Posterior vena cava (tissue), 2 donors: ENCODE measurements around the gene RRAS2. TPM values are rescaled to one million over a fixed set of nuclear protein-coding genes. Genes with fewer than 3 reads are reported as not detected.
"Not testable (repeated sequence)": the region's sequence is repeated elsewhere in the genome, so short reads cannot be mapped to it uniquely, and the experiment has no call there.

Experiments
- DNase-seq: peaks from one replicate; pipeline ENCODE4 v3.0.0-alpha.2; 2020; ENCODE audit warnings: low spot score
- intact Hi-C, 2 donors: fragments of 100-400 bp; cut with DNase I; formaldehyde crosslinking; loops; one replicate each; pipeline versions ENCODE4 v1.14.1 to v1.14.2; 2022 to 2023
- total RNA-seq, 2 donors: library from RNA; stranded (reverse); fragmentation: NEBNext Ultra II Directional; extraction: Animal tissue kit (Norgen Biotek cat#: 25700); gene quantifications; one replicate each; pipeline ENCODE4 v1.2.1, GENCODE V29; 2021
- donor health status: DM: yes; HTN: yes; CAD: no.
- donor health status: DM: yes; HTN: yes; CAD: no.

Gene RRAS2
- total RNA-seq, 2 donors from 2014 or later = 15.8 to 31.3 TPM

DNA sequence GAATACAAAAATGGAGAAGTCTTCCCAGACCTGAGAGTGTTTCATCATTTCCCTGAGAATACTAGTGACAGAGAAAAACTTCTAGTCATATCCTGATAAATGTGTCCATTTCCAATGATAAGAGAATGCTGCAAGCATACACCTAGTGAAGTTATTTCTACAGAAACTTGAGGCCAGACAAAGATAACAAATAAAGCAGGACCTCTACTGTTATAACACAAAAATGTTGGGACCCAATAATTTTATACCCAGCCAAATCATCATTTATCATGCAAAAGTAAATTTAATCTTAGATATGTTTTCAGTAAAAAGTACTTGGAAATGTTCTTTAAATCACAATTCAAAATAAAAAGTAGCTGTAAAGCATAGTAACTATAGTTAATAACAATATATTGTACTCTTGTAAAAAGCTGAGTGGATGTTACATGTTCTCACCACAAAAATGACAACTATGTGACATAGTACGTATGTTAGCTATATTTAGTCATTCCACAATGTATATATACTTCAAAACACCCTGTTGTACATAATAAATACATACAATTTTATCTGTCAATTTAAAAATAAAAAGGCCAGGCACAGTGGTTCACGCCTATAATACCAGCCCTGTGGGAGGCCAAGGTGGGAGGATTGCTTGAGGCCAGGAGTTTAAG lies 12.6 kb downstream of the RRAS2 start:
- DNase-seq = no peak
- intact Hi-C loops = no loop called here

DNA sequence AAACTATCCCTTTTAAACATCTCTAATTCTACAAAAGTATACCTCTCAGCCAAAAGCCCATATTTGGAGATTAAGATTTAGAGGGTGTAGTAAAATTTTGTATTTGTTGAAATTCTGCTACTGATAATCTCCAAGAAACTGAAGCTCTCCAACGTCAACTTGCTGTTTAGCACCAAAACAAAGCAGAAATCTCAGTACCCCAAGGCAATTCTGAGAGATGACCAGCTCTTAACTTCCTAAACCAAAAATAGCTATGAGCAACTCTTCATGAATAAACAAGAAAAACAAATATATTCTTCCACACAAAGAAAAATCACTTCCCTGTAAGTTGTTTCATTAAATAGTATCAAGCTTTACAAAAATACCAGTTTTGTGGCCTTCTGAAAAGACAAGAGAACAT lies 13.3 kb downstream of the RRAS2 start:
- DNase-seq = no peak
- intact Hi-C loops = no loop called here

DNA sequence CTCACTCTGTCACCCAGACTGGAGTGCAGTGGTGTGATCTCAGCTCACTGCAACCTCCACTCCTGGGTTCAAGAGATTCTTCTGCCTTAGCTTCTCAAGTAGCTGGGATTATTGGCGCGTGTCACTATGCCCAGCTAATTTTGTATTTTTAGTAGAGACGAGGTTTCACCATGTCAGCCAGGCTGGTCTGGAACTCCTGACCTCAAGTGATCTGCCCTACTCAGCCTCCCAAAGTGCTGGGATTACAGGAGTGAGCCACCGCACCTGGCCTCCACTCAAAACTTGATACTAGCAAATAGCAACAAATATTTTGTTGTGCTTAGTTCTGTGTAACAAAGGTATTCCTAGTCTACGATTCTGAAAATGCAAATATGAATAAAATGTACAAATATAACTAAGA lies 14.0 kb downstream of the RRAS2 start:
- intact Hi-C loops = not testable (repeated sequence)

DNA sequence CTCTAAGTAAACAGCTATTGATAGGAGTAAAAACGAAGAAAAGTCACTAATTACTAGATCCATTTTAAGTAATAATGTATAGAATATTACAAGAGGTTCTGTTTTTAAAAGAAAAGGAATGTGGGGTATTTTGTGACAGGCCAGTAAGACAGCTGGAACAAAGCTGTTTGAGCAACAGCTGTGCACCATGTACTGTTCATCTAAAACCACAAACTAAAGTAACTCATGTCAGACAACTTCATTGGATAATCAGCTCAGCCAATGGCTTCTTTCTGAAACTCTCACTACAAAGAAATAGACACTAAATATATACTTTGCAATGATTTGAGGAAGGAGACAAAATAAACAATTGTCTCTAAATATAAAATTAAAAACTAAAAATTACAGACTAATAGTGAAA lies 16.1 kb downstream of the RRAS2 start:
- intact Hi-C loops = no loop called here
- no peak for DNase-seq

More for the DNA sequence above, 14.0 kb downstream of the RRAS2 start:
- not testable (repeated sequence) for DNase-seq

DNA sequence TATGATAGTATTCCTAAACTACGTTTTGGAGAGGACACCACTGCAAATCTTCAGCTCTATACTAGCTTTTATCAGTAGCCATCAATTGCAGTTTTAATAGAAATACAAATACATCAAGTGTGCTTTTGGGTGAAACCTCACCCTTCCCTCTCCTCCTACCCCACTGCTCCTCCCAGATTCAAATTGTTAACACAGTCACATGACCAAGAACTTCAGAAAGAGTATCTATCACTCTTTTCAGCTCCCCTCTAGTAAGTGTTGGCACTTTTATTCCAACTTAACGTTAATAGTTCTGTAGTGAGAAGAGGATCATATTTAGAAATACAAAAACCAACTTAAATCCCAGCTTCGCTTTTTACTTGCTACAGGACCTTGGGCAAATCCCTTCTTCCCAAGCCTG lies 17.0 kb downstream of the RRAS2 start:
- no peak for DNase-seq
- intact Hi-C loops = no loop called here

DNA sequence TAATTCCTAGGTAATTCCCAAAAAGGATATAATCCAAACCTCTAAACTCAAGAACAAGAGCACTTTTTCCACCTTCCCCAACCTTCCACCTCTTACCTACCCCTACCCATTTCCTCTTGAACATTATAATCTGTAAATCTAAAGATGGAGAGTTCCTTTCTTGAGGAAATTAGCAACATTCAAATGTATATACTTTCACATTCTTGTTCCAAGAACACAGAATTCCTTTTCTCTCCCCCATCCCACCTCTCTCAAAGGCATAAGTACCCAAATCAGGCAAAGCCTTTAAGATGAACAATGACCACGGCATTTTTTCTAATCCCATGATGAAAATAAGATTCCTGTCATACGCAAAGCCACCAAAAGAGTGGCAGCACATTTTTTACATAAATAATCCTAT lies 18.3 kb downstream of the RRAS2 start:
- intact Hi-C loops = no loop called here
- DNase-seq = no peak

DNA sequence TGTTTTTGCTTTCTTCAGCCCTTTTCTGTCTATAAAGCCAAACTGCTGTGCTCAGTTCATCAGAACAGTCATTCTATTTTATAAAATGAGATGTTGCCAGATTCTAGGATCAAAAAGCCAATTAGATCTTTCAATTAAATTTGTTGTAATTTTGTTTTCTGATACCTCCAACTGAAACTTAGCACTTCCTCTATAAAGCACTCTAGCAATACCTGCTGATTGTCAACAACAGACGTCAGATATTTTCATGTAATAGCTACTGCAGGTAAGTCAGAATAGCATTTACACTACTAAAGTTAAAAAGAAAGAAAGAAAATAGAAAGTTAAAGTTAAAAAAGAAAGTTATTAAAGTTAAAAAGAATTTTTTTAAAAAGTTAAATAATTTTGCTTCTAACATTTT lies 19.6 kb downstream of the RRAS2 start:
- intact Hi-C loops = no loop called here
- no peak for DNase-seq

DNA sequence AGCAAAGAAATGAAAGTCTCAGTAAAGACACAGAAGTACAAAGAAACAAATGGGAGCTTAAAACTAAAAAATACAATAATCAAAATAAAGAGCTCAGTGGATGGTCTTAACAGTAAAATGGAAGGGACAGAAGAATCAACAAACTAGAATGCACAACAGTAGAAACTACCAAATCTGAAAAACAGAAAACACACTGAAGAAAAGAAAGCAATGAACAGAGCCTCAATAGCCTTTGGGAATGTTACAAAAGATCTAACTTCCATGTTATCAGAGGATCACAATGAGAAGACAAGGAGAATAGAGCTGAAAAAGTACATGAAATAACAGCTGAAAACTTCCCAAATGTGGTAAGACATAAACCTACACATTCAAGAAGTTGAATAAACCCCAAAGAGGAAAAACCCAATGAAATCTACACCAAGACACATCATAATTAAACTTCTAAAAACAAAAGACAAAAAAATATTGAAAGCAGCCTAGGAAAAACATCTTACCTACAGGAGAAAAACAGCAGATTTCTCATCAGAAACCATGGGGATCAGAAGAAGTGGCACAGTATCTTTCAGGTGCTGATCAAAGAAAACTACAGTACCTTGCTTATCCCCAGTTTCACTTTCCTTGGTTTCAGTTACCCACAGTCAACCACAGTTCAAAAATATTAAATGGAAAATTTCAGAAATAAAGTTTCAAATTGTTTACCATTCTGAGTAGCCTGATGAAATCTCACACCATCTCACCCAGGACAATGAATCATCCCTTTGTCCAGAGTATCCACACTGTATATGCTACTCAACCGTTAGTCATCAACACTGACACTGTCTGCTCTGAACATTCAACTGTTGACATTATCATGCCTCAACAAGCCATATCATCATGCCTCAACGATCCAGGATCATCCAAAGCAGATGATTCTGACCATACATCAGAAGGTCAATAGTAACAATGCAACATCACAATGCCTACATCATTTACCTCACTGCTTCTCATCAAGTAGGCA lies 22.2 kb downstream of the RRAS2 start:
- intact Hi-C loops = no loop called here
- no peak for DNase-seq

DNA sequence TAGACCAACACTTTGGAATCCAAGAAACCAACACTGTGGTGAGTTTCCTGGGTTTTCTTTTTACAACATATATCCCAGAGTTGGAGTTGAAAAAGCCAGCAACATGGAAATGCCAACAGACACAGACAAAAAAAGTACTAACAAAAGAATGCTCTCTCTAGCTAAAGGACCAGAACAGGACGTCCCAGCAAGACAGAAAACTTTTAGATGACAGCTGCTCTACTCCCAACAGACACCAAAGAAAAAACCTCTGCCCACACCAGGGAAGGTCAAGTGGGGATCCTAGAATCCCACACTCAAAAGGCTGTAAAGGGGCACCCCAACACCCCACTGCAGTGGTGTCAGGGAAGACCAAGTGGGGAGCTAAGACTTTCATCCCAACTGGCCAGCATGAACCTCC lies 23.3 kb downstream of the RRAS2 start:
- intact Hi-C loops = no loop called here
- DNase-seq = no peak

DNA sequence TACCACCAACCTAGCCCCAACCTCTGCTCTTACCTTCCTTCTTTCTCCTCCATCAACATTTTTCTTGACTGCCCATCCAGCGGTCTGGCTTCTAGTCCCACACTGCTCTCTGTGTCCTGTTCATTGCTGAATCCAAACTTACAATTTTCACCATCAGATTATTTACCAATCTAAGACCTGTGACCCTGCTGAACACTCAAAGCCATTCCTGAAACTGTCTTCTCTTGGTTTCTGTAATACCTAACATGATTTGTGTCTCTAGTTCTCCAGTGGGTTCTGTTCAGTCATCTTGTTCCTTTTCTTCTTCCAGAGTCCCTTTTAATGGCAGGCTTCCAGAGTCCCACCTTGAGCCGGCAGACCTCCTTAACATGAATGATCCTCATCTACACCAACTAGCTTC lies 24.1 kb downstream of the RRAS2 start:
- intact Hi-C loops = no loop called here
- DNase-seq = no peak

DNA sequence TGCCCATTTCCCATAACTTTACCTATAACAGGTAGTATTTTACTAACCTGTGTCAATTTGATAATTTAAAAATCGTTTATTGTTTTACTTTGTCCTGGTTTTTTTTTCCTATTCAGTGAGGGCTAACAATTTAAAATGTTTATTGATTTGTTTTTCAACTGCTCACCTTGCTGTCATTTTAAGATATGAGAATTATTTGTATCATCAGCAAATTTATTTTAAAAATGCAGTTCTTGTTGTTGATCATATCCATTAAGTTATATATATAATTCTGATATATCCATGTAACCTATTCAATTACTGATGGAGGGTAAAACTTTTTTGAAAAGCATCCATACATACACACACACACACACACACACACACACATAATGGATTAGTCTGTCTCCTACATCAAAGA lies 24.8 kb downstream of the RRAS2 start:
- intact Hi-C loops = no loop called here
- DNase-seq = no peak

DNA sequence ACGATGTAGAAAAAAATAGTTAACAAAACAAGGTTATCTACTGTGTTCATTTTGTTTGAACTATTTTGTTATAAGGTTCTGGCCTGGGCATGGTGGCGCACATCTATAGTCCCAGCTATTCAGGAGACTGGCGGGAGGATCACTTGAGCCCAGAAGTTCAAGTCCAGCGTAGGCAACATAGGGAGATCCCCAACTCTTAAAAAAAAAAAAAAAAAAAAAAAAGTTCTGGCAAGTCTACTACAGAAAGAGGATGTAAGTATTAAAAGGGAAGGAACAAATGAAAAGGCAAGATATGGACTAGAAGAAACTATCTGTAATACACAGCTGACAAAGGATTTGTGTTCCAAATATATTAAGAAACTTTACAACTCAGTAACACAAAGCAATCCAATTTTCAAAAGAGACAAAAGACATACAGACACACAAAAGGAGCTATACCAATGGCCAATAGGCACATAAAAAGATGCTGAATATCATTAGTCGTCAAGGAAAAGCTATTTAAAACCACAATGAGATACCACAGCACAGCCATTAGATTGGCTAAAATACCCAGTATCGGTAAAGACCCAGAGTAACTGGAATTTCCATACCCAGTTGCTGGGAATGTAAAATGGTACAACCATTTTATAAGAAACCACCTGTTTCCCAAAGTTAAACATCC lies 27.4 kb downstream of the RRAS2 start:
- intact Hi-C loops = no loop called here
- DNase-seq = no peak

DNA sequence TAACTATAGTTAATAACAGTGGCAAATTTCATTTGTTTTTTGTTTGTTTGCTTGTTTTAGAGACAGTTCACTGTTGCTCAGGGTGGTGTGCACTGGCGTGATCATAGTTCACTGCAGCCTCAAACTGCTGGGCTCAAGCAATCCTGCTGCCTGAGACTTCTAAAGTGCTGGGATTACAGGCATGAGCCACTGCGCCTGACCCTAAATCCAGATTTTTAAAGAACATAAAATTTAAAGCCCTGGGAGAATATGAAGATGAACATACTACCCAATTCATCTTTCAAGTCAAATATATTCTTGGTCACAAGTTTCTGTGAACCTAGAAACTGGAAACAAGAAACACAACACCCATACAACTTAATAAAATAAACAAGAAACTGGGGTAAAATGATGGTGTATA lies 28.1 kb downstream of the RRAS2 start:
- intact Hi-C loops = no loop called here
- DNase-seq = no peak

DNA sequence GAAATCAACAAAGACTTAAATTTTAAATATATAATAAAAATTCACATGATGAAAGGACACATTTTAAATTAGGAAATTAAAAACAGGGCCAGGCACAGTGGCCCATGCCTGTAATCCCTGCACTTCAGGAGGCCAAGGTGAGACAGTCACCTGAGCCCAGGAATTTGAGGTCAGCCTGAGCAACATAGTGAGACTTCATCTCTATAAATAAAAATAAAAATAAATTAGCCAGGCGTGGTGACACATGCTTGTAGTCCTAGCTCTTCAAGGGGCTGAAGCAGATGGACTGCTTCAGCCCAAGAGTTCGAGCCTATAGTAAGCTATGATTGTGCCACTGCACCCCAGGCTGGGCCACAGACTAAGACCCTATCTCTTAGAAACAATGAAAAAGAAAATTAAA lies 29.3 kb downstream of the RRAS2 start:
- intact Hi-C loops = no loop called here
- DNase-seq = no peak

DNA sequence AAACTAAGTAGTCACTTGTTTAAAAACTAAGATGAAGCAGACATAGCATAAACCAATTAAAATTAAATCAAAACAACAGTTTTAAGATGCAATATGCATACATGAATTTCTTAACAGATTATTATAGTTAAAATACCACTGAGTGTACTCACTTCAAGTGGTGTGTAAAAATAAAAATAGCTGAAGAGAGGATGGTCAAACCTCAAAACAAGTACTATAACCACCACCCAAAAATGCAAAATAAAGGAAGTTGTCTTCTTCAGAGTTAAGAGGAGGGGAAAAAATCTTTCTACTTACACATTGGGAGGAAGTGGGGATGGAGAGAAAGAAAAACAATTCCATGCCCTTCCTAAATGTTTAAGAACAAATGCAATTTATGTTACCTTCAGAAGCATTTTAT lies 31.9 kb downstream of the RRAS2 start:
- DNase-seq = no peak

DNA sequence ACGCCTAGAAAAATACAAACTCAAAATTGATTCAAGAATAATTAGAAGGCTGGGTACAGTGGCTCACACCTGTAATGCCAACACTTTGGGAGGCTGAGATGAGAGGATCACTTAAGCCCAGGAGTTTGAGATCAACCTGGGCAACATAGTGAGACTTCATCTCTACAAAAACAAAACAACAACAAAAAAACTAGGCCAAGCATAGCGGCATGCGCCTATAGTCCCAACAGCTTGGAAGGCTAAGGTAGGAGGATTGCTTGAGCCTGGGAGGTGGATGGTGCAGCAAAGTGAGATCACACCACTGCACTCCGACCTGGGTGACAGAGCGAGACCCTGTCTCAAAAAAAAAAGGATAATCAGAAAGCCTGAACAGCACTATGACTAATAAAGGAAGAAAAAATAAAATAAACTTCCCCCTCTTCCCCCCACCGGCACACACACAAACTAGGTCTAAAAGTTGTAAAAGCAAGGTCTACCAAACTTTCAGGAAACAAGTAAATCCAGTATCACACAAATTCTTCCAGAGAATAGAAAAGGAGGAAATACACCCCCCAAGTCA lies 35.8 kb downstream of the RRAS2 start:
- no peak for DNase-seq
- intact Hi-C loops = no loop called here

More for the DNA sequence above, 31.9 kb downstream of the RRAS2 start:
- intact Hi-C loops = no loop called here

DNA sequence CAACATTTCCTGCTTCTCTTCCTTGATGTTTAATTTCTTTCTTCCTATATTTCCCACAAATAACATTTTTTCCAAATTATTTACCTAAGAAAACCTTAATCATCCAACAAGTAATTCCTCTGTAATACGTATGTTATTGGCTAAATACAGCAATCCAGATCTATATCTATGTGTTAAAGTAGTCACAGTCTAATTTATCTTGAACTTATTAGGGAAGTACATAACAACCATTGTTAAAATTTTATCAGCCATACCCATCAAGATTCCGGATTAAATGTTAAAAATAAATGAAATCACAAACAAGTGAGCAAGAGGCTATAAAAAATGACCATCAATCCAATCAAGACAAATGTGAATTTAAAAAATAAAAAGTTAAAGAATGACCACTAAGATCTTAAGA lies 36.5 kb downstream of the RRAS2 start:
- no peak for DNase-seq
- intact Hi-C loops = no loop called here

DNA sequence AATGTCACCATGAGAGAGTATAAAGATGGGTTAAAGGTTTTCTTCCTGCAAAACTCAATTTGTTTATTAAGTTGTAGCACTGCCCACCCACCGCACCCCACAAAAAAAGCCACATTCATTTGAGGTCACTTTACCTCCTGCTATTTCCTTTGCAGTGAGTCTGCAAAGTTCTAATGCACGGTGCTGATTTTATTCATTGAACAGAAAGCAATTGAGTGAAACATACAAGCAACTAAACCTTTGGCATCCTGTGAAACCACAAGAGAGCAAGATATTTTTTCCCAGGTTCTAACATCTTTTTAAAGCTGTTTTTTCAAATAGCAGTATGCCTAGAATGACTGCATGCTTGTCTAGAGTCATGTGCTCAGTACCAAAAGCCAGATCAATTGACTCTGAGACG lies 39.0 kb downstream of the RRAS2 start:
- intact Hi-C loops = no loop called here
- DNase-seq = no peak

DNA sequence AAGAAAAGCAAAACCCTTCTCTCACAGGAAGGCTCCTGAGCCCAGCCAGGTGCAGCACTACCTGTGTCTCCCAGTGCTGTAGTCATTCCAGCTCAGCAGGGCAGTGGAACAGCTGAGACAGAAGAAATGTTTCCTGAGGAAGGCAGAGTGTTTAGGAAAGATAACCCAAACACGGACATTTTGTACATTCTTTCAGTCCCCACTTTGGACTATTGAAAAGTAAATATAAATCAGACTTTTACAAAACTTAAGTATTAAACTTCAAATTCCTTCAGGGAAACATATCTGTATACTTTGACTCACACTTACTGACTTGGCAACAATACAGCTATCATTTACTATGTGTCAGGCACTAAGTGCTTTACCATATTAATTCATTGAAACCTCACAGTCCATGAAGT lies 40.4 kb downstream of the RRAS2 start:
- DNase-seq = no peak
- intact Hi-C loops = no loop called here
